HepG2 (cell line): ENCODE measurements around the gene TNIP1. TPM values are rescaled to one million over a fixed set of nuclear protein-coding genes. Genes with fewer than 3 reads are reported as not detected.

Experiments
- AGO1 ChIP-seq: fragments of 200-400 bp; formaldehyde crosslinking; IDR thresholded peaks from 2 replicates; pipeline ENCODE4 v1.6.1; 2017; ENCODE audit warnings: mild to moderate bottlenecking, low read depth, low read length, moderate library complexity; ENCODE audit not compliant: poor library complexity, severe bottlenecking
- BRD4 ChIP-seq: sonication (generic); formaldehyde crosslinking; IDR thresholded peaks from 2 replicates; pipeline ENCODE4 v1.4.0; 2020; ENCODE audit warnings: missing genetic modification reagents
- CCAR2 ChIP-seq: fragments of 200-400 bp; formaldehyde crosslinking; optimal IDR thresholded peaks from 2 replicates; pipeline ENCODE3; 2018; ENCODE audit warnings: low read depth, mild to moderate bottlenecking, low read length, moderate library complexity
- FOXA1 ChIP-seq, 2 experiments: fragments of 450-650 bp in 1 of 2; sonication (generic) in 1 of 2; formaldehyde crosslinking in 1 of 2; IDR thresholded peaks; 2 replicates each; pipeline versions ENCODE4 v1.4.0 to v1.6.1; 2016 to 2020; ENCODE audit warnings: missing genetic modification reagents in 1 of 2
- KLF12 ChIP-seq: sonication (generic); formaldehyde crosslinking; IDR thresholded peaks from 2 replicates; pipeline ENCODE4 v1.4.0; 2020; ENCODE audit warnings: missing genetic modification reagents, borderline replicate concordance
- MBD4 ChIP-seq: IDR thresholded peaks from 2 replicates; pipeline ENCODE4 v1.6.1; 2012; ENCODE audit warnings: low read length, inconsistent platforms, borderline replicate concordance
- NFATC3 ChIP-seq: sonication (generic); formaldehyde crosslinking; IDR thresholded peaks from 2 replicates; pipeline ENCODE4 v1.5.1; 2020; ENCODE audit warnings: mild to moderate bottlenecking, missing genetic modification reagents
- RFX5 ChIP-seq: IDR thresholded peaks from 2 replicates; pipeline ENCODE4 v1.6.1; 2011; ENCODE audit warnings: low read depth, low read length, improper control_type of control experiment
- SETDB1 ChIP-seq: sonication (generic); formaldehyde crosslinking; IDR thresholded peaks from 2 replicates; pipeline ENCODE4 v1.5.1; 2020; ENCODE audit warnings: missing genetic modification reagents, mild to moderate bottlenecking, borderline replicate concordance
- SOX13 ChIP-seq, 3 experiments: fragments of 450-650 bp in 1 of 3; sonication (generic) in 1 of 3; formaldehyde crosslinking in 1 of 3; IDR thresholded peaks in 2 of 3; conservative IDR thresholded peaks in 1 of 3; 2 replicates each; pipeline versions ENCODE4 v1.5.0 to v1.6.1; 2016 to 2020; ENCODE audit warnings: antibody characterized with exemption in 1 of 3, mild to moderate bottlenecking in 1 of 3, missing compliant biosample characterization in 1 of 3, missing genetic modification reagents in 1 of 3, moderate library complexity in 1 of 3
- TCF7 ChIP-seq: sonication (generic); IDR thresholded peaks from 2 replicates; pipeline ENCODE4 v1.6.1; 2016; ENCODE audit warnings: antibody characterized with exemption, low read depth
- TCF7L2 ChIP-seq: IDR thresholded peaks from 2 replicates; pipeline ENCODE4 v1.6.1; 2011; ENCODE audit warnings: mild to moderate bottlenecking, low read depth, low read length, moderate library complexity
- TEAD3 ChIP-seq: optimal IDR thresholded peaks from 2 replicates; pipeline ENCODE3; 2016; ENCODE audit warnings: borderline replicate concordance
- TRIM24 ChIP-seq: sonication (generic); formaldehyde crosslinking; IDR thresholded peaks from 2 replicates; pipeline ENCODE4 v1.8.0; 2022; ENCODE audit warnings: mild to moderate bottlenecking, missing genetic modification reagents
- XRCC5 ChIP-seq: fragments of 200-400 bp; formaldehyde crosslinking; optimal IDR thresholded peaks from 2 replicates; pipeline ENCODE3; 2017; ENCODE audit warnings: mild to moderate bottlenecking, low read length
- ZFAT ChIP-seq: sonication (generic); formaldehyde crosslinking; conservative IDR thresholded peaks from 2 replicates; pipeline ENCODE4 v1.8.1; 2023; ENCODE audit warnings: missing genetic modification reagents, inconsistent platforms
- ZFP36 ChIP-seq: fragments of 150-350 bp; IDR thresholded peaks from 2 replicates; pipeline ENCODE4 v1.6.1; 2018; ENCODE audit warnings: borderline replicate concordance, low read length, low read depth; ENCODE audit not compliant: partially characterized antibody
- ZFP36L2 ChIP-seq: sonication (generic); formaldehyde crosslinking; IDR thresholded peaks from 2 replicates; pipeline ENCODE4 v1.4.0; 2020; ENCODE audit warnings: missing genetic modification reagents
- ZNF350 ChIP-seq: sonication (generic); formaldehyde crosslinking; IDR thresholded peaks from 2 replicates; pipeline ENCODE4 v1.4.0; 2020; ENCODE audit warnings: mild to moderate bottlenecking, low read depth, missing genetic modification reagents, borderline replicate concordance
- ZNF546 ChIP-seq: sonication (generic); formaldehyde crosslinking; conservative IDR thresholded peaks from 2 replicates; pipeline ENCODE4 v1.8.1; 2023; ENCODE audit warnings: mild to moderate bottlenecking, missing genetic modification reagents
- ZNF552 ChIP-seq: sonication (generic); formaldehyde crosslinking; IDR thresholded peaks from 2 replicates; pipeline ENCODE4 v1.9.0; 2022; ENCODE audit warnings: missing genetic modification reagents, mild to moderate bottlenecking, borderline replicate concordance
- polyA plus RNA-seq, 8 experiments: library from polyadenylated mRNA; depleted of rRNA in 3 of 8; stranded (reverse) in 7 of 8; unstranded in 1 of 8; fragments of >200 nt; fragmentation: Illumina TruSeq in 4 of 8; extraction: Trizol in 4 of 8; gene quantifications; 2 replicates each; pipeline versions ENCODE4 v1.2.1 to v1.2.3, GENCODE V29; 2011 to 2016; ENCODE audit warnings: low read depth in 4 of 8, missing spikeins in 1 of 8, mixed read lengths in 1 of 8; ENCODE audit not compliant: insufficient read depth in 1 of 8
- total RNA-seq, 5 experiments: library from RNA; depleted of rRNA; stranded (reverse); fragments of >200 nt; fragmentation: Illumina TruSeq; extraction: Trizol; gene quantifications; 2 replicates each; pipeline ENCODE4 v1.2.3, GENCODE V29; 2016; ENCODE audit warnings: low read depth in 1 of 5
- TF ChIP-seq, protein P1 (sequence below): sonication (generic); formaldehyde crosslinking; IDR thresholded peaks from 2 replicates; pipeline ENCODE4 v1.8.0; 2023; ENCODE audit warnings: mild to moderate bottlenecking, missing genetic modification reagents
- TF ChIP-seq, protein P2 (sequence below): sonication (generic); formaldehyde crosslinking; IDR thresholded peaks from 2 replicates; pipeline ENCODE4 v1.4.0; 2020; ENCODE audit warnings: missing genetic modification reagents, borderline replicate concordance
- TF ChIP-seq, protein P3 (sequence below): sonication (generic); formaldehyde crosslinking; IDR thresholded peaks from 2 replicates; pipeline ENCODE4 v1.4.0; 2020; ENCODE audit warnings: missing genetic modification reagents, mild to moderate bottlenecking, borderline replicate concordance
- TF ChIP-seq, protein P4 (sequence below): sonication (generic); formaldehyde crosslinking; IDR thresholded peaks from 2 replicates; pipeline ENCODE4 v1.4.0; 2020; ENCODE audit warnings: missing genetic modification reagents

Gene TNIP1
- total and polyA plus RNA-seq, 2 of the 13 experiments (the other 11 are each of a cell fraction or from before 2014, with no cell fraction given), result 26.2 to 45.9 TPM

DNA sequence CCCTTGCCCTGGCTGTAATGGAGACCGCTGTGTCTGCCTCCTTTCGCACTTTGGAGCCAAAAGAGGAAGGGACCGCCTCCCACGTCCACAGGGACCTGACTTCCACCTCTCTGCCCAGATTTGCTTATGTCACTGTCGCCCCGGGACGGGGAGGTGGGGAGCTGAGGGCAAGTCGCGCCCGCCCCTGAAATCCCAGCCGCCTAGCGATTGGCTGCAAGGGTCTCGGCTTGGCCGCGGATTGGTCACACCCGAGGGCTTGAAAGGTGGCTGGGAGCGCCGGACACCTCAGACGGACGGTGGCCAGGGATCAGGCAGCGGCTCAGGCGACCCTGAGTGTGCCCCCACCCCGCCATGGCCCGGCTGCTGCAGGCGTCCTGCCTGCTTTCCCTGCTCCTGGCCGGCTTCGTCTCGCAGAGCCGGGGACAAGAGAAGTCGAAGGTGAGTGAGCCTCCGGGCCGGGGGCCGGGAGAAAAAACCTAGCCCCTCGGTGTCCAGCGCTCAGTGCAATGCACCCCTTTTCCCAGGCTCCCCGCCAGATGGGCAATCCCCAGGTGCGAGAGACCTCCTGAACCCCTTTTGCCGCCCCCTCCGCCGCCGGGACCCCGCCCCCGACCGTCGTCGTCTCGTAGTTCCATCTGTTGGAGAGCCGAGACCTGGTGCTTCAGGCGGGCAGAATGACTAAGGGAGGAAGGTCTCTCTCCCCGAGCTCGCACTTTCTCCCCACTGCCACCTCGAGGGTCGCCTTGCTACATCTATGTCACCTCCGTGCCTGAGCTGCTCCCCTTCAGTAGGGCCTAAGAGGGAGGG is 60.3 kb downstream of the TNIP1 start, which contains the start of gene GPX3 (continued):
- TF ChIP-seq AGO1 (peak; percentile 70), SOX13 (IDR thresholded peaks at IDR 0.05) (no peak), SOX13 (CRISPR knock-in tag; conservative IDR thresholded peaks at IDR 0.05 in 1 of 2, IDR thresholded peaks at IDR 0.05 in 1 of 2) (peak in 1 of 2 experiments; percentile 44; a peak in 1 of 4 replicates), MBD4 (no peak), ZNF552 (CRISPR knock-in tag) (0 out of 2 replicates have a peak, but pooled peaks have one; percentile 38), FOXA1 (IDR thresholded peaks at IDR 0.05) (no peak), FOXA1 (CRISPR knock-in tag; IDR thresholded peaks at IDR 0.05) (peak; percentile 3; the same call in 1 of the 2 replicates), BRD4 (CRISPR knock-in tag) (peak; percentile 45; the same call in 1 of the 2 replicates), XRCC5 (peak; percentile 79), RFX5 (no peak), TCF7 (no peak), SETDB1 (CRISPR knock-in tag) (no peak), ZNF546 (CRISPR knock-in tag) (peak; percentile 12; the same call in 1 of the 2 replicates), ZFAT (no peak), ZNF350 (CRISPR knock-in tag) (peak; percentile 50; the same call in 1 of the 2 replicates), NFATC3 (CRISPR knock-in tag) (no peak), KLF12 (no peak), TEAD3 (CRISPR knock-in tag) (no peak), ZFP36 (no peak), ZFP36L2 (CRISPR knock-in tag) (no peak), TCF7L2 (no peak), CCAR2 (no peak), TRIM24 (CRISPR knock-in tag) (no peak)
- TF ChIP-seq, protein P1, sequence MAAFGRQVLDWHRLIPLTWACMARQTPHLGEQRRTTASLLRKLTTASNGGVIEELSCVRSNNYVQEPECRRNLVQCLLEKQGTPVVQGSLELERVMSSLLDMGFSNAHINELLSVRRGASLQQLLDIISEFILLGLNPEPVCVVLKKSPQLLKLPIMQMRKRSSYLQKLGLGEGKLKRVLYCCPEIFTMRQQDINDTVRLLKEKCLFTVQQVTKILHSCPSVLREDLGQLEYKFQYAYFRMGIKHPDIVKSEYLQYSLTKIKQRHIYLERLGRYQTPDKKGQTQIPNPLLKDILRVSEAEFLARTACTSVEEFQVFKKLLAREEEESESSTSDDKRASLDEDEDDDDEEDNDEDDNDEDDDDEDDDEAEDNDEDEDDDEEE (CRISPR knock-in tag), result no peak; the same call in 1 of the 2 replicates
- TF ChIP-seq, protein P2, sequence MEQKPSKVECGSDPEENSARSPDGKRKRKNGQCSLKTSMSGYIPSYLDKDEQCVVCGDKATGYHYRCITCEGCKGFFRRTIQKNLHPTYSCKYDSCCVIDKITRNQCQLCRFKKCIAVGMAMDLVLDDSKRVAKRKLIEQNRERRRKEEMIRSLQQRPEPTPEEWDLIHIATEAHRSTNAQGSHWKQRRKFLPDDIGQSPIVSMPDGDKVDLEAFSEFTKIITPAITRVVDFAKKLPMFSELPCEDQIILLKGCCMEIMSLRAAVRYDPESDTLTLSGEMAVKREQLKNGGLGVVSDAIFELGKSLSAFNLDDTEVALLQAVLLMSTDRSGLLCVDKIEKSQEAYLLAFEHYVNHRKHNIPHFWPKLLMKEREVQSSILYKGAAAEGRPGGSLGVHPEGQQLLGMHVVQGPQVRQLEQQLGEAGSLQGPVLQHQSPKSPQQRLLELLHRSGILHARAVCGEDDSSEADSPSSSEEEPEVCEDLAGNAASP (CRISPR knock-in tag), result no peak; the same call in 1 of the 2 replicates
- TF ChIP-seq, protein P3, sequence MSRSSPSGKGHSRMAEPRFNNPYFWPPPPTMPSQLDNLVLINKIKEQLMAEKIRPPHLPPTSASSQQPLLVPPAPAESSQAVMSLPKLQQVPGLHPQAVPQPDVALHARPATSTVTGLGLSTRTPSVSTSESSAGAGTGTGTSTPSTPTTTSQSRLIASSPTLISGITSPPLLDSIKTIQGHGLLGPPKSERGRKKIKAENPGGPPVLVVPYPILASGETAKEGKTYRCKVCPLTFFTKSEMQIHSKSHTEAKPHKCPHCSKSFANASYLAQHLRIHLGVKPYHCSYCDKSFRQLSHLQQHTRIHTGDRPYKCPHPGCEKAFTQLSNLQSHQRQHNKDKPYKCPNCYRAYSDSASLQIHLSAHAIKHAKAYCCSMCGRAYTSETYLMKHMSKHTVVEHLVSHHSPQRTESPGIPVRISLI (CRISPR knock-in tag), result no peak
- TF ChIP-seq, protein P4, sequence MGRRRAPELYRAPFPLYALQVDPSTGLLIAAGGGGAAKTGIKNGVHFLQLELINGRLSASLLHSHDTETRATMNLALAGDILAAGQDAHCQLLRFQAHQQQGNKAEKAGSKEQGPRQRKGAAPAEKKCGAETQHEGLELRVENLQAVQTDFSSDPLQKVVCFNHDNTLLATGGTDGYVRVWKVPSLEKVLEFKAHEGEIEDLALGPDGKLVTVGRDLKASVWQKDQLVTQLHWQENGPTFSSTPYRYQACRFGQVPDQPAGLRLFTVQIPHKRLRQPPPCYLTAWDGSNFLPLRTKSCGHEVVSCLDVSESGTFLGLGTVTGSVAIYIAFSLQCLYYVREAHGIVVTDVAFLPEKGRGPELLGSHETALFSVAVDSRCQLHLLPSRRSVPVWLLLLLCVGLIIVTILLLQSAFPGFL, result no peak
